Measurements from ENCODE around the gene SMG7.

SMG7 gene

DNA sequence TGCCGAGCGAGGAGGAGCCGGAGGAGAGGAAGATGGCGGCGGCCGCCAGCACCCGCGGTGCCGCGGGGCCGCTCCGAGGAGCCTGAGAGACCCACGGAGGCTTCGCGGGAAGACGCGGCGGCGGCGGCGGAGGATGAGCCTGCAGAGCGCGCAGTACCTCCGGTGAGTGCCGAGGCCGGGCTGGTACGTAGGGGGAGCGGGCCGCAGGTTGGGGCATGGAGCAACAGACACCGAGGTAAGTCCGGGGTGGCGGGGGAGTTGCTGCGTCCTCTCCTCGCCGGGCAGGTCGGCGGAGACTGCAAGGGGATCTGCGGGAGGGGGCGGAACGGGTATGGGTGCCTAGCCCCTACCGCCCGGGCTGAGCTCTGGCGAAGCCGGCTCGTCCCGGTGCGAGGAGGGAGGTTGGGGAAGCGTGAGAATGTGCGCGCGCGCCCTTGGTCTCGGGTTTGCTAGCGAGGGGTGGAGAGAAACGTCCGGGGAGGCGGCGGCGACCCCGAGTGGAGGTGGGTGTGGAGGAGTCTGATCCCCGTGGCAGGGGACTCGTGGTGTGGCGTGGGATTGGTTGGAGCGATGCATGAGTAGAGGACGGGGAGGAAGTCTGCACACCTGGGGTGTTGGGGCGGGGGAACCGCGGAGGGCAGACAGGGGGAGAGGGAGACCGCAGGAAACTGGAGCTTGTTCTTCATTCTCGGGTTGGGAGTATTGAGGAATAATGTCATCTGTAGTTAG is at the start of gene SMG7 (continued):
- TF ChIP-seq, protein P1, sequence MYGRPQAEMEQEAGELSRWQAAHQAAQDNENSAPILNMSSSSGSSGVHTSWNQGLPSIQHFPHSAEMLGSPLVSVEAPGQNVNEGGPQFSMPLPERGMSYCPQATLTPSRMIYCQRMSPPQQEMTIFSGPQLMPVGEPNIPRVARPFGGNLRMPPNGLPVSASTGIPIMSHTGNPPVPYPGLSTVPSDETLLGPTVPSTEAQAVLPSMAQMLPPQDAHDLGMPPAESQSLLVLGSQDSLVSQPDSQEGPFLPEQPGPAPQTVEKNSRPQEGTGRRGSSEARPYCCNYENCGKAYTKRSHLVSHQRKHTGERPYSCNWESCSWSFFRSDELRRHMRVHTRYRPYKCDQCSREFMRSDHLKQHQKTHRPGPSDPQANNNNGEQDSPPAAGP (tag by site-specific recombination; IDR thresholded peaks at IDR 0.05) = peak; percentile 22; the same call in 1 of the 2 replicates
- no peak for TF ChIP-seq KLF8 (tag by site-specific recombination; IDR thresholded peaks at IDR 0.05)
- TF ChIP-seq ZNF785 (tag by site-specific recombination; IDR thresholded peaks at IDR 0.05) = 0 out of 2 replicates have a peak, but pooled peaks have one; percentile 38
- peak; percentile 69; the same call in 1 of the 2 replicates for TF ChIP-seq ZNF600 (tag by site-specific recombination; IDR thresholded peaks at IDR 0.05)
- peak; percentile 67; the same call in 1 of the 2 replicates for TF ChIP-seq ZBTB20 (tag by site-specific recombination; IDR thresholded peaks at IDR 0.05)
- TF ChIP-seq ZNF133 (tag by site-specific recombination; IDR thresholded peaks at IDR 0.05) = no peak

DNA sequence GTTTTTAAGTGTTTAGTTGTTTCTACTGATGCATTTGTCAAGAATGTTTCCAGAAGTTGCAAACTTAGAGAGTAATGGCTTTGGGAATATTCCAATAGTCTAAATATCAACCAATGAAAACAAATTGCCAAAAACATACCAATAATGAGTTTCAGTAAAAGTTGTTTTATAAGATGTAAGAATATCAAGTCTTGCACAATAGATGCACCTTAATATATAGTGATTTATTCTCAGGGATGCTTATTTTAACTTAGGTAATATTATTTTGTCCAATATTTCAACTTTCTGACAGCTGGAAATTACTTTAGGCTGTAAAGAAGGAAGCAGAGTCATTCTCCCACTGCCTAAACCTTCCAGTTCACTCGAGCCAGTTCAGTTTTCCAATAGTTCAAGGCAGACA is 48.8 kb upstream of the SMG7 start:
- CTCF ChIA-PET = no interaction called here
- TF ChIP-seq, protein P2, sequence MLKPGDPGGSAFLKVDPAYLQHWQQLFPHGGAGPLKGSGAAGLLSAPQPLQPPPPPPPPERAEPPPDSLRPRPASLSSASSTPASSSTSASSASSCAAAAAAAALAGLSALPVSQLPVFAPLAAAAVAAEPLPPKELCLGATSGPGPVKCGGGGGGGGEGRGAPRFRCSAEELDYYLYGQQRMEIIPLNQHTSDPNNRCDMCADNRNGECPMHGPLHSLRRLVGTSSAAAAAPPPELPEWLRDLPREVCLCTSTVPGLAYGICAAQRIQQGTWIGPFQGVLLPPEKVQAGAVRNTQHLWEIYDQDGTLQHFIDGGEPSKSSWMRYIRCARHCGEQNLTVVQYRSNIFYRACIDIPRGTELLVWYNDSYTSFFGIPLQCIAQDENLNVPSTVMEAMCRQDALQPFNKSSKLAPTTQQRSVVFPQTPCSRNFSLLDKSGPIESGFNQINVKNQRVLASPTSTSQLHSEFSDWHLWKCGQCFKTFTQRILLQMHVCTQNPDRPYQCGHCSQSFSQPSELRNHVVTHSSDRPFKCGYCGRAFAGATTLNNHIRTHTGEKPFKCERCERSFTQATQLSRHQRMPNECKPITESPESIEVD (tag by site-specific recombination; IDR thresholded peaks at IDR 0.05) = no peak
- TF ChIP-seq, protein P3, sequence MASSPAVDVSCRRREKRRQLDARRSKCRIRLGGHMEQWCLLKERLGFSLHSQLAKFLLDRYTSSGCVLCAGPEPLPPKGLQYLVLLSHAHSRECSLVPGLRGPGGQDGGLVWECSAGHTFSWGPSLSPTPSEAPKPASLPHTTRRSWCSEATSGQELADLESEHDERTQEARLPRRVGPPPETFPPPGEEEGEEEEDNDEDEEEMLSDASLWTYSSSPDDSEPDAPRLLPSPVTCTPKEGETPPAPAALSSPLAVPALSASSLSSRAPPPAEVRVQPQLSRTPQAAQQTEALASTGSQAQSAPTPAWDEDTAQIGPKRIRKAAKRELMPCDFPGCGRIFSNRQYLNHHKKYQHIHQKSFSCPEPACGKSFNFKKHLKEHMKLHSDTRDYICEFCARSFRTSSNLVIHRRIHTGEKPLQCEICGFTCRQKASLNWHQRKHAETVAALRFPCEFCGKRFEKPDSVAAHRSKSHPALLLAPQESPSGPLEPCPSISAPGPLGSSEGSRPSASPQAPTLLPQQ (tag by site-specific recombination; IDR thresholded peaks at IDR 0.05) = no peak
- TF ChIP-seq ZNF184 (tag by site-specific recombination; IDR thresholded peaks at IDR 0.05) = no peak
- TF ChIP-seq ZNF48 (tag by site-specific recombination; IDR thresholded peaks at IDR 0.05) = no peak
- TF ChIP-seq, protein P4, sequence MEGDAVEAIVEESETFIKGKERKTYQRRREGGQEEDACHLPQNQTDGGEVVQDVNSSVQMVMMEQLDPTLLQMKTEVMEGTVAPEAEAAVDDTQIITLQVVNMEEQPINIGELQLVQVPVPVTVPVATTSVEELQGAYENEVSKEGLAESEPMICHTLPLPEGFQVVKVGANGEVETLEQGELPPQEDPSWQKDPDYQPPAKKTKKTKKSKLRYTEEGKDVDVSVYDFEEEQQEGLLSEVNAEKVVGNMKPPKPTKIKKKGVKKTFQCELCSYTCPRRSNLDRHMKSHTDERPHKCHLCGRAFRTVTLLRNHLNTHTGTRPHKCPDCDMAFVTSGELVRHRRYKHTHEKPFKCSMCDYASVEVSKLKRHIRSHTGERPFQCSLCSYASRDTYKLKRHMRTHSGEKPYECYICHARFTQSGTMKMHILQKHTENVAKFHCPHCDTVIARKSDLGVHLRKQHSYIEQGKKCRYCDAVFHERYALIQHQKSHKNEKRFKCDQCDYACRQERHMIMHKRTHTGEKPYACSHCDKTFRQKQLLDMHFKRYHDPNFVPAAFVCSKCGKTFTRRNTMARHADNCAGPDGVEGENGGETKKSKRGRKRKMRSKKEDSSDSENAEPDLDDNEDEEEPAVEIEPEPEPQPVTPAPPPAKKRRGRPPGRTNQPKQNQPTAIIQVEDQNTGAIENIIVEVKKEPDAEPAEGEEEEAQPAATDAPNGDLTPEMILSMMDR (tag by site-specific recombination; IDR thresholded peaks at IDR 0.05) = no peak
- no peak for TF ChIP-seq ZNF292 (tag by site-specific recombination; IDR thresholded peaks at IDR 0.05; ENCODE audit: borderline replicate concordance, low read depth)
- no peak for TF ChIP-seq ZNF19 (tag by site-specific recombination; IDR thresholded peaks at IDR 0.05; ENCODE audit: low read depth)
- TF ChIP-seq ZNF133 (tag by site-specific recombination; IDR thresholded peaks at IDR 0.05) = no peak
- TF ChIP-seq, protein P5, sequence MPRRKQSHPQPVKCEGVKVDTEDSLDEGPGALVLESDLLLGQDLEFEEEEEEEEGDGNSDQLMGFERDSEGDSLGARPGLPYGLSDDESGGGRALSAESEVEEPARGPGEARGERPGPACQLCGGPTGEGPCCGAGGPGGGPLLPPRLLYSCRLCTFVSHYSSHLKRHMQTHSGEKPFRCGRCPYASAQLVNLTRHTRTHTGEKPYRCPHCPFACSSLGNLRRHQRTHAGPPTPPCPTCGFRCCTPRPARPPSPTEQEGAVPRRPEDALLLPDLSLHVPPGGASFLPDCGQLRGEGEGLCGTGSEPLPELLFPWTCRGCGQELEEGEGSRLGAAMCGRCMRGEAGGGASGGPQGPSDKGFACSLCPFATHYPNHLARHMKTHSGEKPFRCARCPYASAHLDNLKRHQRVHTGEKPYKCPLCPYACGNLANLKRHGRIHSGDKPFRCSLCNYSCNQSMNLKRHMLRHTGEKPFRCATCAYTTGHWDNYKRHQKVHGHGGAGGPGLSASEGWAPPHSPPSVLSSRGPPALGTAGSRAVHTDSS (tag by site-specific recombination; IDR thresholded peaks at IDR 0.05) = no peak
- TF ChIP-seq, protein P6, sequence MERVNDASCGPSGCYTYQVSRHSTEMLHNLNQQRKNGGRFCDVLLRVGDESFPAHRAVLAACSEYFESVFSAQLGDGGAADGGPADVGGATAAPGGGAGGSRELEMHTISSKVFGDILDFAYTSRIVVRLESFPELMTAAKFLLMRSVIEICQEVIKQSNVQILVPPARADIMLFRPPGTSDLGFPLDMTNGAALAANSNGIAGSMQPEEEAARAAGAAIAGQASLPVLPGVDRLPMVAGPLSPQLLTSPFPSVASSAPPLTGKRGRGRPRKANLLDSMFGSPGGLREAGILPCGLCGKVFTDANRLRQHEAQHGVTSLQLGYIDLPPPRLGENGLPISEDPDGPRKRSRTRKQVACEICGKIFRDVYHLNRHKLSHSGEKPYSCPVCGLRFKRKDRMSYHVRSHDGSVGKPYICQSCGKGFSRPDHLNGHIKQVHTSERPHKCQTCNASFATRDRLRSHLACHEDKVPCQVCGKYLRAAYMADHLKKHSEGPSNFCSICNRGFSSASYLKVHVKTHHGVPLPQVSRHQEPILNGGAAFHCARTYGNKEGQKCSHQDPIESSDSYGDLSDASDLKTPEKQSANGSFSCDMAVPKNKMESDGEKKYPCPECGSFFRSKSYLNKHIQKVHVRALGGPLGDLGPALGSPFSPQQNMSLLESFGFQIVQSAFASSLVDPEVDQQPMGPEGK (tag by site-specific recombination; IDR thresholded peaks at IDR 0.05) = no peak
- no peak for TF ChIP-seq GFI1B (tag by site-specific recombination; IDR thresholded peaks at IDR 0.05)
- TF ChIP-seq PRDM1 (tag by site-specific recombination; IDR thresholded peaks at IDR 0.05) = no peak
- TF ChIP-seq ZNF174 (tag by site-specific recombination; IDR thresholded peaks at IDR 0.05) = no peak
- no peak for TF ChIP-seq BCL11B (tag by site-specific recombination; IDR thresholded peaks at IDR 0.05; ENCODE audit: low read depth)
- TF ChIP-seq ZNF558 (tag by site-specific recombination; IDR thresholded peaks at IDR 0.05) = no peak
- H3K9me3 ChIP-seq (ENCODE audit: control insufficient read depth, insufficient read depth, low read depth, low read length) = no peaks in the 10 kb centered on the region
- H3K36me3 ChIP-seq (ENCODE audit: control insufficient read depth in 2 of 2, insufficient read depth in 1 of 2, low read length in 2 of 2) = no peaks in the 10 kb centered on the region
- H3K4me1 ChIP-seq (ENCODE audit: control insufficient read depth, insufficient read depth, low read length) = no peaks in the 10 kb centered on the region
- no peak overlapping the region for H3K4me3 ChIP-seq (ENCODE audit: low read depth, low read length)
- H3K27ac ChIP-seq (ENCODE audit: extremely low read depth, low read depth, low read length) = no peak overlapping the region
- POLR2A ChIA-PET = no interaction called here

Measured in HEK293 (cell line).